Vagina (tissue), 2 donors: ENCODE results near the gene PPP4R1. TPM values are rescaled to one million over a fixed set of nuclear protein-coding genes. Genes with fewer than 3 reads are reported as not detected.

Experiments
- DNase-seq, 2 donors: peaks; one replicate each; pipeline ENCODE4 v3.0.0-alpha.2; 2017; ENCODE audit errors: extremely low spot score in 2 of 2
- H3K27ac ChIP-seq: fragments of 200-600 bp; sonication (generic); one replicate; pipeline ENCODE4 v1.5.1; 2019
- H3K27me3 ChIP-seq: fragments of 200-600 bp; sonication (generic); one replicate; pipeline ENCODE4 v1.5.1; 2019
- H3K36me3 ChIP-seq, 2 donors: fragments of 200-600 bp; sonication (generic); one replicate each; pipeline ENCODE4 v1.5.1; 2017 to 2019
- H3K4me1 ChIP-seq: fragments of 200-600 bp; sonication (generic); one replicate; pipeline ENCODE4 v1.5.1; 2019
- H3K4me3 ChIP-seq, 2 donors: fragments of 200-600 bp; sonication (generic); 1 replicate in 1 of 2; 2 replicates in 1 of 2; pipeline ENCODE4 v1.5.1; 2016 to 2019
- H3K9me3 ChIP-seq: fragments of 200-600 bp; sonication (generic); one replicate; pipeline ENCODE4 v1.5.1; 2019
- CTCF ChIP-seq, 3 experiments: fragments of 450-650 bp in 2 of 3; fragments of 200-600 bp in 1 of 3; sonication (generic) in 1 of 3; IDR thresholded peaks; one replicate each; pipeline ENCODE4 v1.5.1; 2017 to 2019; ENCODE audit warnings: antibody characterized with exemption in 3 of 3, mild to moderate bottlenecking in 2 of 3, moderate library complexity in 2 of 3
- POLR2A ChIP-seq, 2 donors: fragments of 450-650 bp; IDR thresholded peaks; one replicate each; pipeline ENCODE4 v1.6.1; 2017; ENCODE audit warnings: antibody characterized with exemption in 2 of 2, mild to moderate bottlenecking in 2 of 2, moderate library complexity in 2 of 2
- POLR2AphosphoS5 ChIP-seq, 2 donors: sonication (generic); formaldehyde crosslinking; IDR thresholded peaks; one replicate each; pipeline ENCODE4 v1.9.0; 2017; ENCODE audit warnings: antibody characterized with exemption in 2 of 2, mild to moderate bottlenecking in 2 of 2, low read depth in 1 of 2; ENCODE audit not compliant: insufficient read depth in 1 of 2
- intact Hi-C: fragments of 100-400 bp; cut with DNase I; formaldehyde crosslinking; loops from one replicate; pipeline ENCODE4 v1.15.1; 2023
- total RNA-seq: library from RNA; depleted of rRNA; stranded (reverse); fragments of >200 nt; gene quantifications from one replicate; pipeline ENCODE4 v1.2.3, GENCODE V29; 2016

Gene PPP4R1
- total RNA-seq, 1 donor from 2014 or later = 127 TPM

DNA sequence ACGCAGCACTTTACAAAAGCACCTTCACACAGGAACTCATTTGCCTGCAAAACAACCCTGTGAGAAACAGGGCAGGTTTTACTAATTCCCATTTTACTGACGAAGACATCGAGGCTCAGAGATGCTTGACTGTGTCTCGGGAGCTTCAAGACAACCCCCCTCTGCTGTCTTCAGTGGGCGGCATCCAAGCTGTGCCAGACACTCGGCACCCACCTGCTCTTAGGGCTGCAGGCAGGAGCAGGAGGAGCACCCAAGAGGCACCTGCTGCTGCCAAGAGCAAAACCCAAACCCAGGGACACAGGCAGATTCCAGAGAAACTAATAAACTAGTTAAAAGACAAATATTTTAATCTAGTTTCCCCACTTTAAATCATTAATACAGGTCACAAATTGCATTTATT is 67.9 kb downstream of the PPP4R1 start:
- peaks cover 0 to 54% of the 10 kb centered on the region in 2 donors for H3K36me3 ChIP-seq
- H3K27me3 ChIP-seq = no peaks in the 10 kb centered on the region
- no peak overlapping the region for H3K4me3 ChIP-seq
- intact Hi-C loops = no loop called here
- no peak for DNase-seq
- H3K27ac ChIP-seq = no peak overlapping the region
- no peak for TF ChIP-seq CTCF (IDR thresholded peaks at IDR 0.05)
- TF ChIP-seq POLR2AphosphoS5 (IDR thresholded peaks at IDR 0.05; ENCODE audit: insufficient read depth in 1 of 2, low read depth in 1 of 2) = no peak
- no peak for TF ChIP-seq POLR2A (IDR thresholded peaks at IDR 0.05)
- no peaks in the 10 kb centered on the region for H3K9me3 ChIP-seq
- no peaks in the 10 kb centered on the region for H3K4me1 ChIP-seq

GRCh38 chr18:9545029-9545428 is 69.3 kb downstream of the PPP4R1 start:
- TF ChIP-seq POLR2AphosphoS5 (IDR thresholded peaks at IDR 0.05; ENCODE audit: insufficient read depth in 1 of 2, low read depth in 1 of 2) (no peak), POLR2A (IDR thresholded peaks at IDR 0.05) (no peak)
- Histone ChIP-seq H3K4me3 (no peak overlapping the region), H3K9me3 (no peaks in the 10 kb centered on the region), H3K27me3 (no peaks in the 10 kb centered on the region), H3K4me1 (no peaks in the 10 kb centered on the region), H3K27ac (no peak overlapping the region), H3K36me3 (peaks cover 0 to 44% of the 10 kb centered on the region in 2 donors)
- intact Hi-C loops = no loop called here
- DNase-seq = no peak

- H3K27me3 ChIP-seq = no peaks in the 10 kb centered on the region
- H3K4me1 ChIP-seq = no peaks in the 10 kb centered on the region
- DNase-seq = no peak
- TF ChIP-seq POLR2AphosphoS5 (IDR thresholded peaks at IDR 0.05; ENCODE audit: insufficient read depth in 1 of 2, low read depth in 1 of 2) = no peak
- TF ChIP-seq POLR2A (IDR thresholded peaks at IDR 0.05) = no peak
- no peak for TF ChIP-seq CTCF (IDR thresholded peaks at IDR 0.05)
- H3K9me3 ChIP-seq = no peaks in the 10 kb centered on the region
- peaks cover 0 to 25% of the 10 kb centered on the region in 2 donors for H3K36me3 ChIP-seq
- no peak overlapping the region for H3K27ac ChIP-seq
- intact Hi-C loops = no loop called here
- H3K4me3 ChIP-seq = no peak overlapping the region
These were observed 71.4 kb downstream of the PPP4R1 start for GRCh38 chr18:9542924-9543323.

DNA sequence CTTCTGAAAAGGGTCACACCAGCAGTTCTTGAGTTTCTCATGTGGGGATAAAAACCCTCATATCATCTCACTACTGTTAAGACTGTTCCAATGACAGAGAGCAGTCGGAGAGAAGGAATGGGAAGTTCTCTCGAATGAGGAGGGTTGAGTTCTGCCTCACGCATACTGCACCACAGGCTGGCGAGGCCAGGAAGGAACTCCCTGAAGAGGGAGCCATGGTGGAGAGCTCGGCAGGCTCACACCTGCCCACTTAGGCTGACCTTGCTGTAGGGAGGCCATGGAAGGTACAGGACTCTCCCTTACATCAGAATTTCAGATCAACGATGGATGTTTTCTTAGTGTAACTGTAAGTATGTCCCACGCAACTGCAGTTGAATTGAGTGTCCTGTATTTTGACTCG is 74.4 kb downstream of the PPP4R1 start:
- no peaks in the 10 kb centered on the region for H3K27me3 ChIP-seq
- no peak overlapping the region for H3K4me3 ChIP-seq
- DNase-seq = no peak
- TF ChIP-seq CTCF (IDR thresholded peaks at IDR 0.05) = no peak
- TF ChIP-seq POLR2AphosphoS5 (IDR thresholded peaks at IDR 0.05; ENCODE audit: insufficient read depth in 1 of 2, low read depth in 1 of 2) = no peak
- no peak for TF ChIP-seq POLR2A (IDR thresholded peaks at IDR 0.05)
- intact Hi-C loops = no loop called here
- H3K27ac ChIP-seq = no peak overlapping the region
- no peaks in the 10 kb centered on the region for H3K9me3 ChIP-seq
- H3K36me3 ChIP-seq = peaks cover 0 to 19% of the 10 kb centered on the region in 2 donors
- H3K4me1 ChIP-seq = no peaks in the 10 kb centered on the region

GRCh38 chr18:9539283-9539682 is 75.1 kb downstream of the PPP4R1 start:
- TF ChIP-seq POLR2AphosphoS5 (IDR thresholded peaks at IDR 0.05; ENCODE audit: insufficient read depth in 1 of 2, low read depth in 1 of 2) = no peak
- no peak for TF ChIP-seq POLR2A (IDR thresholded peaks at IDR 0.05)
- no peak for TF ChIP-seq CTCF (IDR thresholded peaks at IDR 0.05)
- Histone ChIP-seq H3K27me3 (no peaks in the 10 kb centered on the region), H3K27ac (no peak overlapping the region), H3K4me1 (no peaks in the 10 kb centered on the region), H3K4me3 (no peak overlapping the region), H3K9me3 (no peaks in the 10 kb centered on the region), H3K36me3 (peaks cover 0 to 25% of the 10 kb centered on the region in 2 donors)
- DNase-seq = no peak
- intact Hi-C loops = no loop called here
